HG03045 (cell line): ENCODE data around the gene UBXN6.

Experiments used
- ATAC-seq: cut with Tn5 transposase; IDR thresholded peaks from one replicate; pipeline ENCODE4 v1.9.1; 2021; ENCODE audit warnings: mild to moderate bottlenecking, moderate library complexity; ENCODE audit not compliant: unreplicated experiment

The UBXN6 gene

DNA sequence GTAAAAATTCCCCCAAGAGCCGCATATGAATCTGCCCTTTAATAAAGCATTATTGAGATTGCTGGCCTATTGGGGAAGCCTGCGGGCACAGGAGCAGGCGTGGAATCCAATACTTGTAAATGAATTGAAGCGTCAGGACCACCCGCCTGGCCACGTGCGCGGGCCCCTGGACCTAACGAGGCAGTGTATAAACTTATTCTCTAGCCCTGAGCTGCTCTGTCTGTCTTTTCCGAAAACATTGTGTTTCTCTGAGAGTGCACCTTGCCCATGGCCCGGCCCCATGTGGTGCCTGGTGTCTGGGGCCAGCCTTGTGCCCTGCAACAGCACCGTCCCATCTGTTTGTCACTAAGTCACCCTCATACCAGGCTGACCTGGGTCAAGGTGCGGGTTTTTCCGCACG, 14.4 kb downstream of the UBXN6 start:
- no peak for ATAC-seq

- no peak for ATAC-seq
Observed at GRCh38 chr19:4442819-4443146, 14.8 kb downstream of the UBXN6 start.

DNA sequence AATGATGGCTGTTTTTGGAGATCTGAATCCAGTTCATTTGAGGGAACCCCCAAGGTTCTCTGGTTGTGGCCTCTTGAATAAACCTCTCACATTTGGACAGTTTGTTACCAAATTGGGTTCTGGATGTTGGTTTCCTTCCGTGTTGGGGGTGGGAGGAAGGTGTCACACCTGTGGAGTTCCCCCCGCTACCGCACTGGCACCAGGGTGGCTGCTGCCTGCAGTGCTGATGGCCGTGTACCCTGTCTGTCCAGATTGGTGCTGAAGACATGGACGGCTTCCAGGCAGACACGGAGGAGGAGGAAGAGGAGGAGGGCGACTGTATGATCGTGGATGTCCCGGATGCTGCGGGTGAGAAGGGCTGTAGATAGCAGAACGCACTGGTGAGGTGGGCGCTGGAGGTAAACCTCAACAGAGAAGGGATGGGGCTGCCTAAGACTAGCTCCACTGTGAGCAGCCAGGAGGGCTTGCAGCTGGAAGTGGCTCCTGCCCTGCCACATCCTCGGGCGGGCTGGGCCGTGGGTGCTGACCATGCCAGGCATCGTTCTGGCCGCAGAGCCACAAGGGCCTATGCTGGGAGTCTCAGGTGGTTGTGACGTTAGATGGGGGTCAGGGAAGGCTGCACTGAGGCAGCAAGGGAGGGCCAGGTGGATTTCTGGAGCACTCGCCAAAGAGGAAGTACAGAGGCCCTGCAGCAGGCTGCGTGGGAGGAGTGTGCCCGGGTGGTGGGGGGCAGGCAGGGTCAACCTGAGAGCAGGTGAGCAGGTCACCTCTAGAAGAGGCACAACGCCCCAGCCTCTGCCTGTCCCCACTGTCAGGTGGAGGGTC, 15.4 kb downstream of the UBXN6 start:
- no peak for ATAC-seq

DNA sequence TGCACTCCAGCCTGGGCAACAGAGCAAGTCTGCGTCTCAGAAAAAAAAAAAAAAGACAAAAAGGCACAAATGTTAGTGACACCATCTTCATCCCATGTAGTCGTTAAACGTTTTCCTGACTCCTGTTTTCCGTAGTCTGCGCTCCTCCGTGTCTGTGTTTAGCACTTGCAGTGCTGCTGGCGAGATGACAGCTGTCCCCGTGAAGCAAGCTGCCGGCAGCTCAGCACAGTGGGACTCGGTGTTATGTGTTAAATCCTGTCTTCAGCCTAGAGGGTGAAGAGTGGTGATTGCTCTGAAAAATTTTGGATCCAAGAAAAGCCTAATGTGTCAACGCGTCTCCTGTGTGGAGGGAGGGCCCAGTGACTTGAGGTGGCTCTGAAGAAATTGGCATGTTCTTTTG, 18.4 kb downstream of the UBXN6 start:
- ATAC-seq, result no peak

DNA sequence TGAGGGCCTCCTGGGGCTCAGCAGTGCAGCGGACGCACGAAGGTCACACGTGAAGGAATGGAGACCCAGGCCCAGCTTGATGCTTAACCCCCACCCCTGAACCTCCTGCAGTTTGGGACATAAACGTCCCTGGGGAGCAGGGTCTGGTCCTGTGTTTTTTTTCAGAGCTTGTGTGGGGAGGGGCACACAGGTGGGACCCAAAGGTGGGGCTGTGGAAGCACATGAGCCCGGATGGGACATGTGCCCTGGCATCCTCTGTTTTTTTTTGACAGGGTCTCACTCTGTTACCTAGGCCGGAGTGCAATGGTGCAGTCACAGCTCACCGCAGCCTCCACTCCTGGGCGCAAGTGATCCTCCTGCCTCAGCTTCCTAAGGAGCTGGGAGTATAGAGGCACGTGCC, 20.5 kb downstream of the UBXN6 start:
- no peak for ATAC-seq

- ATAC-seq, result no peak
Observed at GRCh38 chr19:4436231-4436630, 21.4 kb downstream of the UBXN6 start.

DNA sequence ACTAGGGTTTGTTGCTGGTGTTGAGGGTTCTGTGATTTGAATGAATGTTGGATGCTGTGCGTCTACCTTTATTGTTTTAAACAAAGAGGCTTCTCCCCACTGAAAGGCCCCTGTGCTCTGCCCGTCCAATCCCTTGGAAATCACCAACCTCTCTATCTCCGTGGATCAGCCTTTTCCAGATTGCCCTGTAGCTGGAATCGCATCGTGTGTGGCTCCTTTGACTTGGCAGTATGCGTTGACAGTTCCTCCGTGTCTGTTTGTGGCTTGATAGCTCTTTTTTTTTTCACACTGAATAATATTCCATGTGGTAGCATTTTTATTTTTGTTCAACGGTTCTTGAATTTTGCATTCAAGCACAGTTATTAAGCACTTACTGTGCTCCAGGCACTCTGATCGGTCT, 23.2 kb downstream of the UBXN6 start:
- ATAC-seq, result no peak

GRCh38 chr19:4432918-4433506, 24.6 kb downstream of the UBXN6 start:
- ATAC-seq, result no peak

DNA sequence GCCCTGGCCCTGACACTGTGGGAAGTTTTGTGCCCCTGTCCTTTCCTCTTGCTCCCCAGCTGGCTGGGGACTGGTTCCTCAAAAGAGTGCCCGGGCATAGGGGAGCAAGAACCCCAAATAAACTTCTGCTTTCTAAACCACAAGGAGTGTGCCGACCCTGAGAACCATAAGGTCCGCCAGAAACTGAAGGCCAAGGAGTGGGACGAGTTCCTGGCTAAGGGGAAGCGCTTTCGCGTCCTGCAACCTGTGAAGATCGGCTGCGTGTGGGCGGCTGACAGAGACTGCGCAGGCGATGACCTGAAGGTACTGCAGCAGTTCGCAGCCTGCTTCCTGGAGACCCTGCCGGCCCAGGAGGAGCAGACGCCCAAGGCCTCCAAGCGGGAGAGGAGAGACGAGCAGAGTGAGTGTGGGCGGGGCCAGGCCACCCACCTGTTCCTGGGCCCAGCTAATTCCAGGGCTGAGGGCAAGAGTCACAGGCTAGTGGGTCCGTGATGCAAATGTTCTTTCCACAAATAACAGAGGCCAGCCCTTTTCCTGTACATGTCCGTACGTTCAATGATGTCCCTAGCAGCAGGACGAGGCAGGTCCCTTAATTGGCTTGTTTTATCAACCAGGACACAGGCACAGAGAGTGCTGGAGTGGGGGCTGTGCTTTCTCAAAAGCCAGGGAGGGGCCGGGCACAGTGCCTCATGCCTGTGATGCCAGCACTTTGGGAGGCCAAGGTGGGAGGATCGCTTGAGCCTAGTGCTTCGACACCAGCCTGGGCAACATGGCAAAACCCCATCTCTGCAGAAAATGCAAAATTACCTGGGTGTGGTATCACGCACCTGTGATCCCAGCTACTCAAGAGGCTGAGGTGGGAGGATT, 25.6 kb downstream of the UBXN6 start:
- ATAC-seq, result no peak

- ATAC-seq, result no peak
Observed at GRCh38 chr19:4431296-4431695, 26.3 kb downstream of the UBXN6 start.

GRCh38 chr19:4430760-4431159, 26.8 kb downstream of the UBXN6 start:
- ATAC-seq, result no peak

GRCh38 chr19:4429771-4430171, 27.8 kb downstream of the UBXN6 start:
- no peak for ATAC-seq

DNA sequence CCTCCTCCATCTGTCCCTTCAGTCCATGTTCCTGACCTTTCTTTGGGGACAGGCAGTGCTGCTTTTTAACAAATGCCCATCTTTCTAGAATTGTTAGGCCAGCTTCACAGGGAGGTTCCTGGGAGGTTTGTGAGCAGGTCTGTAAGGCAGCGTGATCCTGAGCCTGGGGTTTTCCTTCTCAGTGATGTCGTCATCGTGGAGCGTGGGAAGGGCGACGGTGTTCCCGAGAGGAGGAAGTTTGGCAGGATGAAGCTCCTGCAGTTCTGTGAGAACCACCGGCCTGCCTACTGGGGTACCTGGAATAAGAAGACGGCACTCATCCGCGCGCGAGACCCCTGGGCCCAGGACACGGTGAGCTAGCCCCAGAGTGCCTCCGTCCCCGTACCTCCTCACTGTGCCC, 28.3 kb downstream of the UBXN6 start:
- ATAC-seq, result no peak

DNA sequence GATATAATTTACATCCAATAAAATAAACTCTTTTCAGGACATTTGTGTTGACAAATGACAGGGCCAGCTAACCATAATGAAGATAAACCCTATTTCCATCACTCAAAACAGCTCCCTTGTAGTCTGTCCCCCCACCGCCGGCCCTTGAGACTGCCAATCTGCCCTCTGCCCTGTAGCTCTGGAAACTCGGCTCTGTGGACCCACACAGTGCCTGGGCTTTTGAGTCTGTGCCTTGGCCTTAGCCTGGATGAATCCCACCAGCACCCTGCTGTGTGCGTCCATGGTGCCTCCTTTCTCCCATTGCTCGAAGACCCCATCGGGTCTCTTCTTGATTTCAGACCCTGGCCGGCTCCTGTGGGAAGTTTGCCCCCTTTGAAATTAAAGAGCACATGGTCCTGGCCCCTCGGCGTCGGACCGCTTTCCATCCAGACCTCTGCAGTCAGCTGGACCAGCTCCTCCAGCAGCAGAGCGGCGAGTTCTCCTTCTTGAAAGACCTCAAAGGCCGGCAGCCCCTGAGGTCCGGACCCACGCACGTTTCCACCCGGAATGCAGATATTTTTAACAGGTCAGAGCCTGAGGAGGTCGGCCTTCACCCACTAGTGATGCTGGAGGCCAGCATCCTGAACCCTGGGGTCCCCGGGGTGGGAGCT, 29.1 kb downstream of the UBXN6 start:
- no peak for ATAC-seq

GRCh38 chr19:4425537-4425936, 32.1 kb downstream of the UBXN6 start:
- no peak for ATAC-seq

DNA sequence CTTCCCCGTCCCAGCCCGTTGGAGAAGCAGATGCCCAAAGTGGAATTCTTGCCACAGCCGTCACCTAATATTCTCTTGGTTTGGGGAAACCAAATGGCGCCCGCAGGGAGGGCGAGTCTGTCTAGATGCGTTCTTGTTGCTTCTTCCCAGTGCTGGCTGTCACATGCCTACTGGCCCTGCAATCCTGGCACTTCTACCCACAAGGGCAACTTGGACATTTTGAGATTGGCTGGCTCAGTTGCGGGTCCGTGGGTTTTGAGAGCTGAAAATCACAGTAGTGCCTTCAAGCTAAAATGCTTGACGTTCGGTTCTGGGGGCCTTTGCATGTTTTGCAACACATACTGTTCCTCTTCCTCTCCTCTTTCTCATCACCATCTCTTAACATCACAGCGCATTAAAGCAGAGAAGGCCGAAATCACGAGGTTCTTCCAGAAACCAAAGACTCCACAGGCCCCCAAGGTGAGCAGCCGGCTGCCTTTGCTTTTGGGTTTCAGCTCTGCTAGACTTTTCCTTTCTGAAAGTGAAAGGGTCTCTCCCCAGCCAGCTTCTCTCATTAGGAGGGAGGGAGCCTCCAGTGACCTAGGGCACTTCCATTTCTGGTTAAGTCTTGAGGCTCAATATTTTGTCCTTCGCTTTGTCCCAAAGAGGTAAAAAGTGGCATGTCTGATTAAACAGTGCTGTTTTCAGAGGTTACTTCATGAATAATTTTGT, 34.0 kb downstream of the UBXN6 start:
- ATAC-seq, result no peak

DNA sequence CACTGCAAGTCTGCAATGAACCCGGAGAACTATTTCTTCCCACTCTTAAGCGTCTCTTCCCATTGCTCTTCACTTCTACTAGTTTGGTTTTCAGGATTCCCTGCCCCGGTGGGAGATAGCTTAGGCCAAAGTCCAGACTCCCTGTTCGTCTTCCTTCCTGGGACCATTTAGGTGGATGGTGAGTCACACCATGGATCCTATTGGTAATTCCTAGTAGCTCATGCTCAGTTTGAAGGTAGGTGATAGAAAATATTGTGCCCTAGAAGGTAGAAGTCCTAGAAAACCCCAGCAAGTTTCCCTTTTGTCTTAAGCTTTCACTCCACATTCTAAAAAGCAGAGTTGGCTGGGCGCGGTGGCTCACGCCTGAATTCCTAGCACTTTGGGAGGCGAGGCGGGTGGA, 41.3 kb downstream of the UBXN6 start:
- ATAC-seq, result no peak

- ATAC-seq, result no peak
Observed at GRCh38 chr19:4415352-4415751, 42.2 kb downstream of the UBXN6 start.

DNA sequence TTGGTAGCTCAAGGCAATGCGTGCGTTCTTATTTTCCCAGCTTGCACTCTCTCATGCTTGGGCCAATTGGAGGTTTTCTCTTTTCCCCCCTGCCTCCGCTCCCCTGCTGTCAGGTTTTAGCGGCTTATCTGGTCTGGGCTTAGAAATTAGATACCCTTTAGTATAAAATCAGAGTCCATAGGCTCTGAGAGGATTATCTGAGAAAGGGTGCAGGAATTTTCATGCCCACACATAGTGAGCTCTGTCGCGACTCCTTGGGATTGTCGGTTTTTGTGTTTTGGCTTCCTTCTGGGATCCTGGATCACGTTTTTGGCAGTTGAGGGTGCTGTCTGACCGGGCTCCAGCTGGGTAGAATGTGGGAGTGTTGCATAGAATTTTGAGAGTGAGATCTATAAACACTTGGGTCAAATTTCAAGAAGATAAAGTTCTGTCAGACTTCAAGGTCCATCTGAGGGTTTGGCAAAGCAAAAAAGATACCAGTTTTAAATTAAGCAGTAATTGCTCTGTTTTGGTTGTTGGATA, 42.7 kb downstream of the UBXN6 start:
- ATAC-seq, result no peak

GRCh38 chr19:4414144-4414799, 43.3 kb downstream of the UBXN6 start:
- no peak for ATAC-seq
